Epithelial cell of umbilical artery (primary cell): Measurements from ENCODE around the gene CD40LG. TPM values are rescaled to one million over a fixed set of nuclear protein-coding genes. Genes with fewer than 3 reads are reported as not detected.

Experiments
- total RNA-seq: library from RNA; depleted of rRNA; stranded (reverse); fragments of >200 nt; gene quantifications from 2 replicates; pipeline ENCODE4 v1.2.3, GENCODE V29; 2014

CD40LG gene
- total RNA-seq = not detected in 2 replicates

GRCh38 chrX:136647677-136648360 lies at the start of gene CD40LG:
TSS of gene CD40LG (plus strand) at chrX:136648158. CDS start at chrX:136648249, 91 bp downstream.

Other genes starting within 250 kb of the CD40LG start
- gene BRS3, start 160.2 kb upstream of the CD40LG start, total RNA-seq = not detected in 2 replicates
- 29.9 and 37.1 TPM in 2 replicates for gene HTATSF1, start 150.6 kb upstream of the CD40LG start, total RNA-seq
- gene VGLL1, start 115.9 kb upstream of the CD40LG start, total RNA-seq = not detected in 2 replicates
- gene ARHGEF6, start 132.8 kb downstream of the CD40LG start, total RNA-seq = 6.5 and 10.5 TPM in 2 replicates
- gene RBMX, start 232.6 kb downstream of the CD40LG start, total RNA-seq = 229 and 245 TPM in 2 replicates